BE2C (cell line): ENCODE measurements around the gene EPOP.

Experiments
- DNase-seq: peaks from one replicate; pipeline ENCODE4 v3.0.0-alpha.2; 2020
- H3K27me3 ChIP-seq: fragments of 250-450 bp; sonication (Bioruptor Pico); 2 replicates; pipeline ENCODE4 v1.5.1; 2020; ENCODE audit warnings: mild to moderate bottlenecking
- H3K36me3 ChIP-seq: fragments of 250-450 bp; sonication (Bioruptor Pico); 2 replicates; pipeline ENCODE4 v1.5.1; 2020; ENCODE audit warnings: mild to moderate bottlenecking
- H3K4me1 ChIP-seq: fragments of 250-450 bp; sonication (Bioruptor Pico); 2 replicates; pipeline ENCODE4 v1.5.1; 2020
- H3K4me3 ChIP-seq: 2 replicates; pipeline ENCODE4 v1.5.1; 2011; ENCODE audit warnings: low read depth, low read length
- H3K9me3 ChIP-seq: fragments of 250-450 bp; sonication (Bioruptor Pico); 2 replicates; pipeline ENCODE4 v1.5.1; 2020
- CTCF ChIP-seq: IDR thresholded peaks from 2 replicates; pipeline ENCODE4 v1.5.1; 2012; ENCODE audit warnings: mild to moderate bottlenecking, low read depth, low read length

Gene EPOP

GRCh38 chr17:38717139-38717745, 42.5 kb upstream of the EPOP start:
- peaks cover 8% of the 10 kb centered on the region for H3K4me1 ChIP-seq
- TF ChIP-seq CTCF = no peak
- H3K9me3 ChIP-seq = no peaks in the 10 kb centered on the region
- H3K27me3 ChIP-seq = no peaks in the 10 kb centered on the region
- peaks cover 63% of the 10 kb centered on the region for H3K36me3 ChIP-seq
- H3K4me3 ChIP-seq = no peak overlapping the region
- DNase-seq = no peak

DNA sequence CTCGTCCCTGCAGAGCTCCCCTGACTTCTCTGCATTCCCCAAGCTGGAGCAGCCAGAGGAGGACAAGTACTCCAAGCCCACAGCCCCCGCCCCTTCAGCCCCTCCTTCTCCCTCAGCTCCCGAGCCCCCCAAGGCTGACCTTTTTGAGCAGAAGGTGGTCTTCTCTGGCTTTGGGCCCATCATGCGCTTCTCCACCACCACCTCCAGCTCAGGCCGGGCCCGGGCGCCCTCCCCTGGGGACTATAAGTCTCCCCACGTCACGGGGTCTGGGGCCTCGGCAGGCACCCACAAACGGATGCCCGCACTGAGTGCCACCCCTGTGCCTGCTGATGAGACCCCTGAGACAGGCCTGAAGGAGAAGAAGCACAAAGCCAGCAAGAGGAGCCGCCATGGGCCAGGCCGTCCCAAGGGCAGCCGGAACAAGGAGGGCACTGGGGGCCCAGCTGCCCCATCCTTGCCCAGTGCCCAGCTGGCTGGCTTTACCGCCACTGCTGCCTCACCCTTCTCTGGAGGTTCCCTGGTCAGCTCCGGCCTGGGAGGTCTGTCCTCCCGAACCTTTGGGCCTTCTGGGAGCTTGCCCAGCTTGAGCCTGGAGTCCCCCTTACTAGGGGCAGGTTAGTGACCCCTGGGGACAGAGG, 41.7 kb upstream of the EPOP start:
- DNase-seq = no peak
- H3K27me3 ChIP-seq = no peaks in the 10 kb centered on the region
- TF ChIP-seq CTCF = no peak
- peaks cover 69% of the 10 kb centered on the region for H3K36me3 ChIP-seq
- no peaks in the 10 kb centered on the region for H3K9me3 ChIP-seq
- no peak overlapping the region for H3K4me3 ChIP-seq
- H3K4me1 ChIP-seq = peaks cover 8% of the 10 kb centered on the region

DNA sequence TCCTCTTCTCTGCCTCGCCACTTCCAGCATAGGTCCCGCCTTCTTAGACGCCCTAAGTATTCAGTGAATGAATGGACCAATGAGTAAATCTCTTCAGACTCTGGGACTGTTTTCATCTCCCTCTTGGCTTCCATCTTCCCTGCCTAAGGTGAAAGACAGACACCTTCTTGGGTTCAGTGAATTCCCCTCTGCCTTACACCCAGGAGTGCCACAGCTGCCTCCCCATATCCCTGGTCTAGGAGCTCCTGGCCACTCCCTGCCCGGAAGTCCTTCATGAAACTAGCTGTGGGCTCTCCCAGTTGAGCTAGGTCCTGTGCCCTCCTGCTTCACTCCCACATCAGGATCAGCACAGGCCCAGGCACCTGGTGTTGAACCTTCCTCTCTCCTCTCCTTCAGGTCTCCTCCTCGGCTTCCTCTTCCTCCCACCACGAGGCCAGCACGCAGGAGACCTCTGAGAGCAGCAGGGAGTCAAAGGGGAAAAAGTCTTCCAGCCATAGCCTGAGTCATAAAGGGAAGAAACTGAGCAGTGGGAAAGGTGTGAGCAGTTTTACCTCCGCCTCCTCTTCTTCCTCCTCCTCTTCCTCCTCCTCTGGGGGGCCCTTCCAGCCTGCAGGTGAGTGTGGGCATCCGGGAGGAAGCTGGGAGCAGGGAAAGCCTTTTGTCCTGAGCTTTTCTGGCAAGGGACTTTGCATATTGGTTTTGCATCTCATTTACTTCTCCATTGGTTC, 40.6 kb upstream of the EPOP start:
- no peaks in the 10 kb centered on the region for H3K27me3 ChIP-seq
- peaks cover 60% of the 10 kb centered on the region for H3K36me3 ChIP-seq
- DNase-seq = no peak
- no peak overlapping the region for H3K4me3 ChIP-seq
- H3K4me1 ChIP-seq = peaks cover 5% of the 10 kb centered on the region
- no peaks in the 10 kb centered on the region for H3K9me3 ChIP-seq
- TF ChIP-seq CTCF = no peak

DNA sequence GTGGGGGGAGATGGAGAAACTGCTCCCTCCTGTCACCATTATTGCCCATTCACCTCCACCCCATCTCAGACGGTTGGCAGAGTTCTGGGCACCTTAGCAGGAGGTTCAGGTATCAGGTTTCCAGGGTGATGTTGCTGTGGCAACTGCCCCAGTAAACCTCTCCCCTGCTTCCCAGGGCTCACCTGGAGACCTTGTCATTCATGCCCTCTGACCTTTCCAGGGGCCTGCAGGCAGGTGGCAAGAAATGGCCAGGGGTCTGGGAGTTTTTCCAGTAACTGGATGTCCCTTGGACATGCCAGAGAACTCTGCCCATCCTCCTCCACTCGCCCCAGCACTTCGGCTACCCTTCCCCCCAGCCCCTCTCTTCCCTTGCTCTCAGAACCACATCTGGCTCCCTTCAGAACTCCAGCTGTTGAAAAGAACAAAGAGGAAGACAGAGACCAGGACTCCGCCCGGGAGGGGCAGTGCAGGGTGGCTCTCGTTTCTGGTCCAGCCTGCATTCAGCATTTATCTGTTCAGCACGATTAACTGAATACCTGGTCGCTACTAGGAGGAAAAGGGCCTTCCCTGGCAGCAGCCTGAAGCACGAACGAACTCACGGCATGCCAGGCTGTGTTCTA, 38.8 kb upstream of the EPOP start:
- TF ChIP-seq CTCF = no peak
- Histone ChIP-seq H3K4me3 (no peak overlapping the region), H3K9me3 (no peaks in the 10 kb centered on the region), H3K4me1 (no peaks in the 10 kb centered on the region), H3K27me3 (no peaks in the 10 kb centered on the region), H3K36me3 (peaks cover 66% of the 10 kb centered on the region)
- no peak for DNase-seq

- Histone ChIP-seq H3K27me3 (no peaks in the 10 kb centered on the region), H3K9me3 (no peaks in the 10 kb centered on the region), H3K4me1 (no peaks in the 10 kb centered on the region), H3K4me3 (no peak overlapping the region), H3K36me3 (peaks cover 65% of the 10 kb centered on the region)
- TF ChIP-seq CTCF = no peak
- DNase-seq = no peak
These were observed 37.8 kb upstream of the EPOP start for GRCh38 chr17:38712593-38712992.
